AG04449 (cell line): ENCODE data around the gene FDXACB1.

Source experiments
- CTCF ChIA-PET: fragments of 350-600 bp; formaldehyde crosslinking; extraction: SDS; loops from one replicate; lab custom pipeline; 2021; ENCODE audit warnings: antibody characterized with exemption; lab: Yijun Ruan, JAX
- POLR2A ChIA-PET: fragments of 400-600, 350-600 bp; formaldehyde crosslinking; extraction: SDS; loops from one replicate; lab custom pipeline; 2020; ENCODE audit warnings: antibody characterized with exemption, inconsistent platforms; lab: Yijun Ruan, JAX
- DNase-seq: peaks from one replicate; pipeline ENCODE4 v3.0.0-alpha.2; 2010; ENCODE audit warnings: low read depth, low spot score
- H3K4me3 ChIP-seq: 2 replicates; pipeline ENCODE4 v1.5.1; 2011; ENCODE audit warnings: low read depth, mild to moderate bottlenecking, control low read depth, low read length
- CTCF ChIP-seq: IDR thresholded peaks from one replicate; pipeline ENCODE4 v1.5.1; 2011; ENCODE audit warnings: mild to moderate bottlenecking, moderate library complexity, low read length, control low read depth, inconsistent platforms; ENCODE audit not compliant: insufficient read depth; ENCODE audit errors: missing control alignments

The FDXACB1 gene

GRCh38 chr11:111911563-111912401, 32.8 kb upstream of the FDXACB1 start, which contains the start of gene CRYAB:
Gene CRYAB (minus strand): TSS chr11:111911770. CDS start chr11:111911724, 46 bp downstream.
- DNase-seq: peak; percentile 95
- CTCF ChIA-PET: interaction anchor here (0.9 to 3.0 kb wide), 4 partner anchors 20 to 34 kb away, joined by 3 to 13 read pairs (median 4); no protein-coding TSS in a partner anchor
- no peak for TF ChIP-seq CTCF
- POLR2A ChIA-PET: interaction anchor here (0.8 to 1.8 kb wide), 3 partner anchors 12 to 41 kb away, joined by 3 to 10 read pairs (median 5); no protein-coding TSS in a partner anchor
- H3K4me3 ChIP-seq: peak within 1 kb of the TSS; percentile 50

- H3K4me3 ChIP-seq: peak overlapping the region; percentile 50
- CTCF ChIA-PET: interaction anchor here (0.9 to 3.0 kb wide), 6 partner anchors 13 to 33 kb away, joined by 3 to 13 read pairs (median 4); no protein-coding TSS in a partner anchor
- POLR2A ChIA-PET: interaction anchor here (0.8 to 1.8 kb wide), 3 partner anchors 13 to 40 kb away, joined by 3 to 10 read pairs (median 5); no protein-coding TSS in a partner anchor
- DNase-seq: no peak
- no peak for TF ChIP-seq CTCF
Observed at GRCh38 chr11:111910676-111911562, 32.0 kb upstream of the FDXACB1 start.

DNA sequence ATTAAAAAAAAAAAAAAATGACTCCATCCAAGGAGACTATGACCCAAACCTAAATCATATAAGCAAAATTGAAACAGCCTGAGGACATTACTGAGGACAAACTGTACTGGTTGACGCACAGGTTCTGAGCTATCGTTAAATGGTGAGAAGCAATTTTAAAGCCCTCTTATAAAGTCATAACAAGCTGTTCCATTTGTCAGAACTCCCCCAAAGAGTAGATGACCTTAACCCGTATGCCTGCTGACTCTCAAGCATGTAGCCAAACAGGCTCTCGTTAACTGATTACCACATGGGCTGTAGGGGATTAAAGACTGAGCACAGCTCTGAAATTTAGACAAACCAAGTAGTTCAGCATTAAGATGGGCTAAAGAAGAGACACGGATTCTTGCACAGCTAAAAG, 30.4 kb upstream of the FDXACB1 start:
- POLR2A ChIA-PET: no interaction called here
- no peak for DNase-seq
- TF ChIP-seq CTCF: no peak
- no peak overlapping the region for H3K4me3 ChIP-seq
- CTCF ChIA-PET: interaction anchor here (1.0 to 1.4 kb wide), 2 partner anchors 17 to 32 kb away, joined by 3 to 5 read pairs; no protein-coding TSS in a partner anchor

DNA sequence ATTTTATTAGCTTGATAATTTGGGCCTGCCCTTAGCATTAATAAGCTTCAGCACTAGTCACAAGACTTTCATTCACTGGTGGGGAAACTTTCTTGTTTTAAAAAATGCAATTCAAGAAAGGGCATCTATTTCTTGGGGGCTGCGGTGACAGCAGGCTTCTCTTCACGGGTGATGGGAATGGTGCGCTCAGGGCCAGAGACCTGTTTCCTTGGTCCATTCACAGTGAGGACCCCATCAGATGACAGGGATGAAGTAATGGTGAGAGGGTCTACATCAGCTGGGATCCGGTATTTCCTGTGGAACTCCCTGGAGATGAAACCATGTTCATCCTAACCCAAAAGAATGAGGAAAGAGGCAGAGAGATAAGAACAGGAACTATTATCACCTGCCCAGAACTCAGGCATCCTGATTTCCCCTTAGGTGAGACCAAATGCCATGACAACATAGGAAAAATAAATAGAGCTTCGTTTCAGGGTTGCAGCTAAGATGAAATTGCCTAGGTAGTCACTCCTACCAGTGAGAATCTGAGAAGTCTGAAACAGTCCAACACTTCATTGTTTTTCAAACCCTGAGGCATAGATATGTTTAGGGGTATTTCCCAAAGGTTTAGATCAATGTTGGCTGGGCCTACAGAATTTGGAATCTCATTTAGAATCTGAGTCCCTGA, 29.8 kb upstream of the FDXACB1 start:
- ChIA-PET CTCF (interaction anchor here (1.0 kb wide), 1 partner anchor 32 kb away, joined by 3 read pairs; no protein-coding TSS in a partner anchor), POLR2A (no interaction called here)
- H3K4me3 ChIP-seq: no peak overlapping the region
- DNase-seq: no peak
- no peak for TF ChIP-seq CTCF

DNA sequence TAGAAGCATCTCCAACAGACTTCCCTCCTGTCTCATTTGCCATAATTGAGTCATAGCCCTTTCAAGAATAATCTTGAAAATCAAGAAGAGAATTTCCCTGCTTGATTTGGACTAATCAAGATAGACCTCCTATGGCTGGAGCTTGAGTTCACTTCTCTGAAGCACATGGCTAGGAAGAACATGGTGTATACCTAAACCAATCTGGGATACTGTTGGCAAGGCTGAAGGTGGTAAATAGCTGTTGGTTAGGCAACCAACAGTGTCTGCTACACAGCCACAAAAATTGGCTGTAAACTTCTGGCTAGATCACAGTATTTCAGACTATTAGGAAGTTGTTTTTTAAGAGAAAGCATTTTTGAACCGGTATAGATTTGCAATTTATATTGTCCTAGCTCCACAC, 27.7 kb upstream of the FDXACB1 start:
- POLR2A ChIA-PET: no interaction called here

More for the DNA sequence above, 27.7 kb upstream of the FDXACB1 start:
- H3K4me3 ChIP-seq: no peak overlapping the region
- no peak for TF ChIP-seq CTCF
- CTCF ChIA-PET: interaction anchor here (1.7 to 1.8 kb wide), 2 partner anchors 25 to 31 kb away, joined by 3 to 7 read pairs; no protein-coding TSS in a partner anchor
- no peak for DNase-seq
